ENCODE data around the gene MTMR3. TPM values are rescaled to one million over a fixed set of nuclear protein-coding genes. Genes with fewer than 3 reads are reported as not detected.

Gene MTMR3
- total and polyA plus RNA-seq, 8 donors, result 15.5 to 32.5 (median 20.2) TPM

GRCh38 chr22:29951791-29952413 lies 68.9 kb downstream of the MTMR3 start:
- FAIRE-seq, result no peak
- no peak for DNase-seq
- H3K9me3 ChIP-seq, result no peaks in the 10 kb centered on the region
- peaks cover 13 to 25% (median 24%) of the 10 kb centered on the region in 3 donors for H3K4me1 ChIP-seq
- 78 to 87% methylated on average over 8 of the region's 8 CpGs for WGBS, 2 donors
- H3K4me3 ChIP-seq, result no peak overlapping the region
- ATAC-seq, result no peak
- intact Hi-C loops (cut with DNase I), result no loop called here
- TF ChIP-seq CTCF (IDR thresholded peaks at IDR 0.05), result no peak
- H3K27ac ChIP-seq, result no peak overlapping the region
- H3K27me3 ChIP-seq, result no peaks in the 10 kb centered on the region
- H3K36me3 ChIP-seq, result no peaks in the 10 kb centered on the region

GRCh38 chr22:29954203-29954855 lies 71.4 kb downstream of the MTMR3 start:
- FAIRE-seq (no peak), DNase-seq (no peak), ATAC-seq (no peak)
- Histone ChIP-seq H3K27ac (no peak overlapping the region), H3K9me3 (no peaks in the 10 kb centered on the region), H3K27me3 (no peaks in the 10 kb centered on the region), H3K4me3 (no peak overlapping the region), H3K36me3 (no peaks in the 10 kb centered on the region), H3K4me1 (peaks cover 13 to 20% (median 14%) of the 10 kb centered on the region in 3 donors)
- intact Hi-C loops (cut with DNase I), result no loop called here
- no peak for TF ChIP-seq CTCF (IDR thresholded peaks at IDR 0.05)
- 94 to 96% methylated on average over 9 of the region's 9 CpGs for WGBS, 2 donors

- no peak for ATAC-seq
- no peak for FAIRE-seq
- no peak for DNase-seq
- Histone ChIP-seq H3K36me3 (no peaks in the 10 kb centered on the region), H3K4me3 (no peak overlapping the region), H3K27me3 (no peaks in the 10 kb centered on the region), H3K27ac (no peak overlapping the region), H3K9me3 (no peaks in the 10 kb centered on the region), H3K4me1 (peaks cover 0 to 6% (median 0%) of the 10 kb centered on the region in 3 donors)
- 87 to 88% methylated on average over 1 of the region's 1 CpG for WGBS, 2 donors
- intact Hi-C loops (cut with DNase I), result no loop called here
- TF ChIP-seq CTCF (IDR thresholded peaks at IDR 0.05), result no peak
Measured at GRCh38 chr22:29956680-29957079, 73.7 kb downstream of the MTMR3 start.

GRCh38 chr22:29958170-29958569 lies 75.2 kb downstream of the MTMR3 start:
- Histone ChIP-seq H3K27ac (no peak overlapping the region), H3K9me3 (no peaks in the 10 kb centered on the region), H3K27me3 (no peaks in the 10 kb centered on the region), H3K36me3 (no peaks in the 10 kb centered on the region), H3K4me3 (no peak overlapping the region), H3K4me1 (no peaks in the 10 kb centered on the region)
- 91 to 98% methylated on average over 2 of the region's 2 CpGs for WGBS, 2 donors
- ATAC-seq, result no peak
- intact Hi-C loops (cut with DNase I), result no loop called here
- no peak for TF ChIP-seq CTCF (IDR thresholded peaks at IDR 0.05)
- no peak for FAIRE-seq
- DNase-seq, result no peak

- no peak for ATAC-seq
- no peak overlapping the region for H3K27ac ChIP-seq
Measured at GRCh38 chr22:29964776-29965175, 81.8 kb downstream of the MTMR3 start.

More at GRCh38 chr22:29964776-29965175, 81.8 kb downstream of the MTMR3 start:
- Histone ChIP-seq H3K4me3 (no peak overlapping the region), H3K27me3 (no peaks in the 10 kb centered on the region), H3K36me3 (no peaks in the 10 kb centered on the region), H3K9me3 (no peaks in the 10 kb centered on the region), H3K4me1 (no peaks in the 10 kb centered on the region)
- FAIRE-seq, result no peak
- DNase-seq, result no peak
- 74 to 81% methylated on average over 5 of the region's 5 CpGs for WGBS, 2 donors
- intact Hi-C loops (cut with DNase I), result no loop called here
- TF ChIP-seq CTCF (IDR thresholded peaks at IDR 0.05), result no peak
